Pancreas (tissue), 10 donors: Measurements from ENCODE around the gene ATP10D. TPM values are rescaled to one million over a fixed set of nuclear protein-coding genes. Genes with fewer than 3 reads are reported as not detected.

Source experiments
- ATAC-seq, 4 donors: fragments of 200-7000 bp; cut with Tn5 transposase; one replicate each; pipeline versions ENCODE4 v1.8.0 to v1.9.1; 2020; ENCODE audit warnings: mild to moderate bottlenecking in 4 of 4, moderate library complexity in 4 of 4
- DNase-seq, 6 donors: peaks; one replicate each; pipeline ENCODE4 v3.0.0-alpha.2; 2020
- FAIRE-seq: peaks from 2 replicates; lab custom pipeline; 2012; peaks lifted over from hg19 to GRCh38; lab: Jason Lieb, UNC
- H3K27ac ChIP-seq, 4 donors: fragments of 200-600 bp; sonication (generic); 1 replicate in 3 of 4; 2 replicates in 1 of 4; pipeline versions ENCODE4 v1.5.0 to v1.8.0; 2020
- H3K27me3 ChIP-seq, 4 donors: fragments of 200-600 bp; one replicate each; pipeline ENCODE4 v1.8.0; 2021
- H3K36me3 ChIP-seq, 3 donors: fragments of 200-600 bp; sonication (generic) in 1 of 3; one replicate each; pipeline versions ENCODE4 v1.5.0 to v1.8.0; 2020 to 2021
- H3K4me1 ChIP-seq, 3 donors: fragments of 200-600 bp; one replicate each; pipeline ENCODE4 v1.8.0; 2021
- H3K4me3 ChIP-seq, 4 donors: fragments of 200-600 bp; sonication (generic) in 2 of 4; one replicate each; pipeline versions ENCODE4 v1.5.0 to v1.8.0; 2020 to 2021
- H3K9me3 ChIP-seq, 4 donors: fragments of 200-600 bp; one replicate each; pipeline ENCODE4 v1.8.0; 2021
- CTCF ChIP-seq, 4 donors: fragments of 200-600 bp; sonication (generic) in 3 of 4; IDR thresholded peaks; one replicate each; pipeline versions ENCODE4 v1.5.0 to v1.8.0; 2021; ENCODE audit warnings: antibody characterized with exemption in 4 of 4
- WGBS, 2 donors: extraction: QIAGEN DNeasy Blood & Tissue Kit; methylation state at CpG; one replicate each; pipeline ENCODE4 v1.1.7; 2013; 5-methylcytosine and 5-hydroxymethylcytosine counted together
- intact Hi-C, 3 donors: fragments of 100-400 bp; cut with DNase I; formaldehyde crosslinking; loops; one replicate each; pipeline versions ENCODE4 v1.11.1 to v1.14.2; 2022
- polyA plus RNA-seq, 2 donors: library from polyadenylated mRNA; stranded (reverse); fragments of 200-250 nt; gene quantifications; one replicate each; pipeline ENCODE4 v1.2.3, GENCODE V29; 2013
- total RNA-seq, 6 donors: library from RNA; stranded (reverse); fragmentation: NEBNext Ultra II Directional in 4 of 6; extraction: Animal tissue kit (Norgen Biotek cat#: 25700) in 4 of 6; gene quantifications; one replicate each; pipeline versions ENCODE4 v1.2.1 to v1.2.4, GENCODE V29; 2021 to 2023
- donor health status: healthy with polysubstance abuse.
- donor health status: DM: no; HTN: no; CAD: no; lungs with moderate emphysema.
- donor health status: DM: no; HTN: no; CAD: no.
- donor health status: control.
- donor health status: control.
- donor health status: Bipolar disorder and iron deficiency.
- donor health status: DM: yes; HTN: yes; CAD: no.
- donor health status: DM: no; HTN: no; CAD: no.
- donor health status: DM: no; HTN: no; CAD: no.
- donor health status: DM: yes; HTN: yes; CAD: no.

Gene ATP10D
- total and polyA plus RNA-seq, 8 donors = 2.1 to 20.5 (median 7.5) TPM

GRCh38 chr4:47606482-47606881 lies 121.4 kb downstream of the ATP10D start:
- intact Hi-C loops = no loop called here
- Histone ChIP-seq H3K9me3 (no peaks in the 10 kb centered on the region), H3K4me3 (no peak overlapping the region), H3K4me1 (no peaks in the 10 kb centered on the region), H3K36me3 (no peaks in the 10 kb centered on the region), H3K27me3 (no peaks in the 10 kb centered on the region), H3K27ac (no peak overlapping the region)
- ATAC-seq (no peak), DNase-seq (no peak), FAIRE-seq (no peak)
- WGBS, 2 donors = 87 to 89% methylated on average over 3 of the region's 3 CpGs
- no peak for TF ChIP-seq CTCF (IDR thresholded peaks at IDR 0.05)

GRCh38 chr4:47612116-47613023 lies 127.3 kb downstream of the ATP10D start:
- Histone ChIP-seq H3K4me1 (no peaks in the 10 kb centered on the region), H3K27me3 (no peaks in the 10 kb centered on the region), H3K9me3 (no peaks in the 10 kb centered on the region), H3K27ac (no peak overlapping the region), H3K4me3 (no peak overlapping the region), H3K36me3 (no peaks in the 10 kb centered on the region)
- no peak for DNase-seq
- no peak for FAIRE-seq
- no peak for ATAC-seq
- WGBS, 2 donors = 57 to 61% methylated on average over 4 of the region's 4 CpGs
- intact Hi-C loops = no loop called here
- TF ChIP-seq CTCF (IDR thresholded peaks at IDR 0.05) = no peak

- FAIRE-seq = no peak
- 67 to 78% methylated on average over 4 of the region's 4 CpGs for WGBS, 2 donors
- DNase-seq = no peak
Observed at GRCh38 chr4:47615385-47615784, 130.3 kb downstream of the ATP10D start.

GRCh38 chr4:47617607-47618006 lies 132.5 kb downstream of the ATP10D start:
- Histone ChIP-seq H3K9me3 (no peaks in the 10 kb centered on the region), H3K36me3 (no peaks in the 10 kb centered on the region), H3K4me1 (no peaks in the 10 kb centered on the region), H3K27ac (no peak overlapping the region), H3K27me3 (no peaks in the 10 kb centered on the region), H3K4me3 (no peak overlapping the region)
- intact Hi-C loops = no loop called here
- TF ChIP-seq CTCF (IDR thresholded peaks at IDR 0.05) = no peak
- no peak for FAIRE-seq
- DNase-seq = no peak
- ATAC-seq = no peak

More at GRCh38 chr4:47615385-47615784, 130.3 kb downstream of the ATP10D start:
- Histone ChIP-seq H3K4me1 (no peaks in the 10 kb centered on the region), H3K9me3 (no peaks in the 10 kb centered on the region), H3K27ac (no peak overlapping the region), H3K36me3 (no peaks in the 10 kb centered on the region), H3K4me3 (no peak overlapping the region), H3K27me3 (no peaks in the 10 kb centered on the region)
- TF ChIP-seq CTCF (IDR thresholded peaks at IDR 0.05) = no peak
- intact Hi-C loops = no loop called here
- no peak for ATAC-seq

GRCh38 chr4:47619691-47620090 lies 134.6 kb downstream of the ATP10D start:
- Histone ChIP-seq H3K4me3 (no peak overlapping the region), H3K36me3 (no peaks in the 10 kb centered on the region), H3K9me3 (no peaks in the 10 kb centered on the region), H3K4me1 (no peaks in the 10 kb centered on the region), H3K27ac (no peak overlapping the region), H3K27me3 (no peaks in the 10 kb centered on the region)
- WGBS, 2 donors = 88 to 94% methylated on average over 2 of the region's 2 CpGs
- TF ChIP-seq CTCF (IDR thresholded peaks at IDR 0.05) = no peak
- no peak for FAIRE-seq
- intact Hi-C loops = no loop called here
- no peak for DNase-seq
- ATAC-seq = no peak
